Anterior cingulate cortex (tissue), 58 donors: ENCODE results near the gene NECAB3.

ENCODE experiments used
- DNase-seq, 58 donors: peaks; one replicate each; lab custom pipeline; 2025; lab: John Stamatoyannopoulos, UW

Gene NECAB3

GRCh38 chr20:33667245-33667675 lies 7.0 kb downstream of the NECAB3 start:
- peak in 31 of 58 donors; percentile 22 to 70 (median 52) for DNase-seq

DNA sequence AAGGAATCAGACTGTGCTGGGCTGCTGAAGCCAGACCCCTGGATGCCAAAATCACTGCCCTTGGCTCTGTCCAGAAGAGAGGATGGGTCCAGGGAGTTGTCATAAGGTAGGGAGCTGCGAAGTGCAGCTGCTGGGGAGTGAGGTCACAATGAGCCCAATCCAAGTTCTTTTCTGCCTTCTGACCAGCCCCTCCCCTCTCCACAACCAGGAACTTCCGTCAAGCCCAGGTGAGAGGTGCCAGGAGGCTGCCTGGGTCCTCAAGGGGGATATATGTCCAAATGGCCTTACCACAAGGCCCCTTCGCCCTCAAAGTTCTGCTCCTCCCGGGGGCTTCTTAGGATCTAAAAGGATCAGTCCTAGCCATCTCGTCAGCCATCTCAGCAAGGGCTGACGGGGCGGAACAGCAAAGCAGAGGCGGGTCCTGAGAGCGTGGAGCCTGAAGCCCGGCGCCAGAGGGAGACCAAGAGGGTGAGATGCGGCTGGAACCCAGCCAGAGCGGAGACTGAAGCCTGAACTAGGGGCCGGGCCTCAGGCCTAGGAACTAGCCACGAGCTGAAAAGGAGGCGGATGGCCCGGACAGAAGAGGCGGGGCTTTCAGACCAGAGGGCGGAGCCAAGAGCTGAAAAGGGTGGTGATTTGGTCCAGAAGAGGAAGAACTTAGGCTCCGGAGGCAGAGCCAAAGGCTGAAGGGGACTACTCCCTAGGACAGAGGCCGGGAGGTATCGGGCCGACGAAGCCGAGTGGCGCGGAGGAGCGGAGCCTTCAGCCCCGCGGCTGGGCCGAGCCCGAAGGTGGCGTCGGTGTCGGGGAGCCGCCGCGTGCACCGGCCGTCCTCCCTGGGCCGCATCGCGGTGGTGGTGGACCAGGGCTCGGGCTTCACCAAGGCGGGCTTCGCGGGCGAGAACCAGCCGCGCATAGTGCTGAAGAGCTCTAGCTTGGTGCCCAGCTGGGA lies 7.7 kb downstream of the NECAB3 start, which contains the start of gene ACTL10:
ACTL10 (plus strand) TSS at position 651 of the 952 bp plus-strand sequence. CDS start 555 bp downstream, outside the sequence.
- peak in 57 of 58 donors; percentile 25 to 98 (median 86) for DNase-seq

- peak in 3 of 58 donors; percentile 11 to 37 (median 26) for DNase-seq
Measured at GRCh38 chr20:33664762-33665144, 9.5 kb downstream of the NECAB3 start.

- peak in 3 of 58 donors; percentile 34 to 63 (median 35) for DNase-seq
Measured at GRCh38 chr20:33664085-33664761, 10.0 kb downstream of the NECAB3 start.

- peak in 57 of 58 donors; percentile 19 to 82 (median 64) for DNase-seq
Measured at GRCh38 chr20:33663161-33664084, 10.8 kb downstream of the NECAB3 start.

DNA sequence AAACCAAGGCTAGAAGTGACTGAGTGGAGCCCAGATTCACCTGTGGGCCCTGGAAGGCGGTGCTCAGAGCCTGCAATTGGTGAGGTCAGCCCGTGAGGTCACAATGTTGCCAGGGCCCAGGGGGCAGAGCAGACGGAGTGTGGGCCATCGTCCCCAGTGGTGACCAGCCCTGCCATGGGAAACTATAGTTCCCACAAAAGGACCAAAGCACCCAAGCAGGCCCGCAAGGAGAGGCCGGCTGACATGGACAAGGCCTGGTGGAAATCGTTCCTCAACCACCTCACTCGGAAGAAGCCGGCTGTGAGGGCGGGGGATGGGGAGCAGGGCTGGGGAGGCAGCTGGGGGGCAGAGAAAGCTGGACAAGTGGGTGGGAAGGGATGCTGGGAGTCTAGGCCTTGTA lies 12.1 kb downstream of the NECAB3 start, which contains the start of gene C20orf144:
C20orf144 (plus strand) TSS at position 156 of the 400 bp plus-strand sequence; CDS start at position 175, 19 bp downstream.
- DNase-seq, result no peak

GRCh38 chr20:33660685-33661058 lies 13.6 kb downstream of the NECAB3 start:
- DNase-seq, result no peak

- no peak for DNase-seq
Measured at GRCh38 chr20:33660035-33660684, 14.1 kb downstream of the NECAB3 start.

DNA sequence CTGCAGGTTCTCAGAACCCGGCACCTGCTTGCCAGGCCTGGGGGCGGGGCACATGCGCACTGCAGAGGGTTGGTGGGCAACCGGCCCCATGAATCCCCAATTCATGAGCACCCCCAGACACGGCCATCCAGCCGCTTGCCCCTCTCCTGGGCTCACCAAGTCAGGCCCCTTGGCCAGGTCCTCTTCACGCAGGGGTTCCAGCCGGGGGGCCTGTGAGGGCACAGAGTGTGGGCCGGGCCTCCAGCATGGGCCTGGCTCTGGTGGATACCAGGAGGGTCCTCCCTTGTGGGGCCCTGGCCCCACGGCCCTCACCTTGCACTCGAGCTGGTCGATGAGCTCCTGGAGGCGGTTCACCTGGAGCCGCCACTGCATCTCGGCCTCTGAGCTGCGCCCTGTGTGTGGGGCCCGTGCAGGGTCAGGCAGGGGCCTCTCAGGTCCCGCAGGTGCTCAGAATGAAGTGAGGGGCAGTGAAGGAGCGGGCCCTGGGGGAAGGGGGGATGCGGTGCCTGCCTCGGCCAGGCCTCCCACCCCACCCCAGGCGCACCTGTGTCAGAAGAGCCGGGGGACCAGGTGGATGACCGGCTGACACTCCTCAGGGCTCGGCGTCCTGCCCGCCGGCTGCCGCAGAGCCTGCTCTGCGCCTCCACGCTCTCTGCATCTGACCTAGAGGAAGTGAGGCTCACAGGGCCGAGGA lies 14.7 kb downstream of the NECAB3 start:
- DNase-seq, result no peak

GRCh38 chr20:33658929-33659328 lies 15.3 kb downstream of the NECAB3 start:
- DNase-seq, result no peak

DNA sequence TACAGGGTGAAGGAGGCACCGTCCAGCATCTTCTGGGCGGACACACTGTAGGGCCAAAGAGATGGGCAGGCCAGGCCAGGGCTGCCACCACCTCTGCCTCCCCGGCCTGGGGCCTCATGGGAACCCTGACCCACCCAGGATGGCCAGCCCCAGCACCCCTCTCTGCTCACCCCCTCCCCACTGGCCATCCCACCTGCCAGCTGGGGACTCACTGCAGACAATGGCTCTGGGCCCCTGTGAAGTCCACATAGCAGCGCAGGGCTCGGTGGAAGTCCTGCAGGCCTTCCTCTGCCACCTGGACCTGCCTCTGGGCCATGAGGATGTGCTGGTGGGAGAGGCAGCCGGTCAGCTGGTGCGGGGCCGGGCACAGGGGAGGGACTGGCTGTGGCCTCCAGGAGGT lies 15.7 kb downstream of the NECAB3 start:
- DNase-seq, result no peak

- DNase-seq, result no peak
Measured at GRCh38 chr20:33657704-33658095, 16.5 kb downstream of the NECAB3 start.

GRCh38 chr20:33656783-33657703 lies 17.2 kb downstream of the NECAB3 start:
- no peak for DNase-seq

GRCh38 chr20:33656010-33656782 lies 18.0 kb downstream of the NECAB3 start:
- no peak for DNase-seq

DNA sequence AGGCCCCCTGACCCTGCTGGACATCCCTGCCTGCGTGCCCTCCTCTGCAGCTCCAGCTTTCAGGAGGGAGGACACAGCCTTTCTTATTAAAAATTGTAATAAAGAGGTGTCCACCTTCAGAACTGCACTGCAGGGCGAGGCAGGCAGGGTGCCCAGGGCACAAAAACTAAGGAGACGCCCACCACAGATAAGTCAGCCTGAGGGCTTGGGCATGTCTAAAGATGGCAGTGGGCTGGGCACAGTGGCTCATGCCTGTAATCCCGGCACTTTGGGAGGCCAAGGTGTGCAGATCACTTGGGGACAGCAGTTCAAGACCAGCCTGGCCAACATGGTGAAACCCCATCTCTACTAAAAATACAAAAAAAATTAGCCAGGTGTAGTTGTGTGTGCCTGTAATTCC lies 19.1 kb downstream of the NECAB3 start:
- no peak for DNase-seq

- DNase-seq, result no peak
Measured at GRCh38 chr20:33654680-33655161, 19.5 kb downstream of the NECAB3 start.
